H1 (cell line): ENCODE data around the gene NBEA. TPM values are rescaled to one million over a fixed set of nuclear protein-coding genes. Genes with fewer than 3 reads are reported as not detected.

Source experiments
- CTCF ChIA-PET: fragments of 300-600 bp; sonication (Branson Sonifier 250); formaldehyde crosslinking; loops from one replicate; lab custom pipeline; 2021; ENCODE audit not compliant: partially characterized antibody; lab: Charles Lee
- POLR2A ChIA-PET: fragments of 300-600 bp; sonication (Branson Sonifier 250); formaldehyde crosslinking; loops from one replicate; lab custom pipeline; 2021; ENCODE audit warnings: inconsistent platforms; ENCODE audit not compliant: partially characterized antibody; lab: Charles Lee
- DNase-seq, 2 experiments: peaks; one replicate each; pipeline versions ENCODE4 v3.0.0 to v3.0.0-alpha.2; 2010 to 2022; ENCODE audit warnings: low spot score in 2 of 2, low read depth in 1 of 2, mixed read lengths in 1 of 2
- FAIRE-seq: peaks from 2 replicates; lab custom pipeline; 2011; peaks lifted over from hg19 to GRCh38; lab: Jason Lieb, UNC
- H2AFZ ChIP-seq: 2 replicates; pipeline ENCODE4 v1.8.1; 2012; ENCODE audit warnings: low read length, inconsistent platforms
- H2AK5ac ChIP-seq: 2 replicates; pipeline ENCODE4 v1.6.1; 2013; ENCODE audit warnings: low read depth, low read length
- H2BK120ac ChIP-seq: replicated peaks from 2 replicates; pipeline ENCODE3; 2013; ENCODE audit warnings: low read depth, low read length, inconsistent platforms
- H2BK12ac ChIP-seq: 2 replicates; pipeline ENCODE4 v1.6.1; 2013; ENCODE audit warnings: low read depth, low read length
- H2BK15ac ChIP-seq: 2 replicates; pipeline ENCODE4 v1.6.1; 2013; ENCODE audit warnings: low read length
- H2BK20ac ChIP-seq: 2 replicates; pipeline ENCODE4 v1.6.1; 2013; ENCODE audit warnings: low read length
- H2BK5ac ChIP-seq: 2 replicates; pipeline ENCODE4 v1.6.1; 2013; ENCODE audit warnings: low read depth, low read length
- H3K14ac ChIP-seq: 2 replicates; pipeline ENCODE4 v1.6.1; 2013; ENCODE audit warnings: inconsistent platforms; ENCODE audit not compliant: insufficient read length
- H3K18ac ChIP-seq: 2 replicates; pipeline ENCODE4 v1.6.1; 2013; ENCODE audit warnings: low read length; ENCODE audit errors: extremely low read depth
- H3K23ac ChIP-seq: 2 replicates; pipeline ENCODE4 v1.6.1; 2013; ENCODE audit warnings: inconsistent platforms; ENCODE audit not compliant: insufficient read length
- H3K23me2 ChIP-seq: 2 replicates; pipeline ENCODE4 v1.6.1; 2013; ENCODE audit warnings: low read depth, low read length
- H3K27ac ChIP-seq: 2 replicates; pipeline ENCODE4 v1.6.1; 2011; ENCODE audit warnings: low read depth, low read length, inconsistent platforms
- H3K27me3 ChIP-seq, 4 experiments: replicated peaks in 1 of 4; 1 replicate in 1 of 4; 2 replicates in 3 of 4; pipeline versions ENCODE4 v1.6.1 to v1.8.1; 2011 to 2013; ENCODE audit warnings: low read length in 3 of 4, mild to moderate bottlenecking in 3 of 4, inconsistent platforms in 2 of 4, mixed read lengths in 2 of 4, moderate library complexity in 1 of 4; ENCODE audit not compliant: control insufficient read depth in 3 of 4, insufficient read depth in 3 of 4; ENCODE audit errors: extremely low read depth in 1 of 4
- H3K36me3 ChIP-seq, 4 experiments: 2 replicates each; pipeline versions ENCODE4 v1.6.1 to v1.8.1; 2011 to 2013; ENCODE audit warnings: mild to moderate bottlenecking in 4 of 4, low read length in 3 of 4, moderate library complexity in 2 of 4, control low read depth in 1 of 4, inconsistent platforms in 1 of 4; ENCODE audit not compliant: insufficient read depth in 4 of 4, control insufficient read depth in 2 of 4
- H3K4ac ChIP-seq: replicated peaks from 2 replicates; pipeline ENCODE3; 2013; ENCODE audit warnings: low read length, low read depth, mixed read lengths, inconsistent platforms; ENCODE audit not compliant: insufficient read length
- H3K4me1 ChIP-seq, 4 experiments: replicated peaks in 1 of 4; 1 replicate in 1 of 4; 2 replicates in 3 of 4; pipeline versions ENCODE4 v1.6.1 to v1.8.1; 2011 to 2013; ENCODE audit warnings: low read length in 3 of 4, inconsistent platforms in 2 of 4, mixed read lengths in 1 of 4; ENCODE audit not compliant: insufficient read depth in 4 of 4, control insufficient read depth in 3 of 4
- H3K4me2 ChIP-seq, 2 experiments: 2 replicates each; pipeline versions ENCODE4 v1.6.1 to v1.8.1; 2011 to 2013; ENCODE audit warnings: low read depth in 2 of 2, low read length in 2 of 2, control low read depth in 1 of 2, inconsistent platforms in 1 of 2, mild to moderate bottlenecking in 1 of 2; ENCODE audit not compliant: insufficient read depth in 1 of 2
- H3K4me3 ChIP-seq, 4 experiments: fragments of 200-600, 300-600 bp in 1 of 4; sonication (generic), shearing (Covaris generic), sonication (Bioruptor Twin) in 1 of 4; 2 replicates each; pipeline versions ENCODE4 v1.5.1 to v1.8.1; 2011 to 2016; ENCODE audit warnings: low read length in 4 of 4, low read depth in 3 of 4, control low read depth in 2 of 4, inconsistent platforms in 2 of 4, mild to moderate bottlenecking in 2 of 4, mixed read lengths in 1 of 4, moderate library complexity in 1 of 4; ENCODE audit not compliant: insufficient read depth in 2 of 4; ENCODE audit errors: extremely low read depth in 1 of 4
- H3K56ac ChIP-seq: replicated peaks from 2 replicates; pipeline ENCODE3; 2013; ENCODE audit warnings: low read depth, mild to moderate bottlenecking, mixed read lengths, low read length, inconsistent platforms; ENCODE audit not compliant: insufficient read length
- H3K79me1 ChIP-seq: 2 replicates; pipeline ENCODE4 v1.6.1; 2013; ENCODE audit warnings: low read depth, low read length, control low read depth
- H3K79me2 ChIP-seq, 2 experiments: 2 replicates each; pipeline versions ENCODE4 v1.6.1 to v1.8.1; 2012 to 2013; ENCODE audit warnings: low read length in 2 of 2, mild to moderate bottlenecking in 2 of 2, inconsistent platforms in 1 of 2; ENCODE audit not compliant: insufficient read depth in 2 of 2, control insufficient read depth in 1 of 2
- H3K9ac ChIP-seq, 4 experiments: replicated peaks in 1 of 4; 1 replicate in 1 of 4; 2 replicates in 3 of 4; pipeline versions ENCODE4 v1.6.1 to v1.8.1; 2011 to 2013; ENCODE audit warnings: low read depth in 3 of 4, low read length in 3 of 4, control low read depth in 2 of 4, mild to moderate bottlenecking in 2 of 4, moderate library complexity in 2 of 4, inconsistent platforms in 1 of 4; ENCODE audit errors: extremely low read depth in 1 of 4
- H3K9me3 ChIP-seq, 2 experiments: 2 replicates each; pipeline versions ENCODE4 v1.6.1 to v1.8.1; 2012 to 2013; ENCODE audit warnings: mild to moderate bottlenecking in 2 of 2, moderate library complexity in 2 of 2, control low read depth in 1 of 2, inconsistent platforms in 1 of 2, low read depth in 1 of 2, low read length in 1 of 2, mixed read lengths in 1 of 2; ENCODE audit not compliant: insufficient read depth in 2 of 2
- H4K20me1 ChIP-seq, 2 experiments: replicated peaks in 1 of 2; 2 replicates each; pipeline versions ENCODE3 to v1.8.1; 2011 to 2013; ENCODE audit warnings: inconsistent platforms in 2 of 2, low read length in 2 of 2, mild to moderate bottlenecking in 1 of 2; ENCODE audit not compliant: insufficient read depth in 2 of 2, control insufficient read depth in 1 of 2
- H4K5ac ChIP-seq: 2 replicates; pipeline ENCODE4 v1.6.1; 2013; ENCODE audit warnings: low read length, low read depth, mixed read lengths, inconsistent platforms; ENCODE audit not compliant: insufficient read length
- H4K8ac ChIP-seq: 2 replicates; pipeline ENCODE4 v1.8.0; 2013; ENCODE audit warnings: mild to moderate bottlenecking, moderate library complexity, low read length, inconsistent platforms; ENCODE audit not compliant: insufficient read depth; ENCODE audit errors: extremely low read depth
- H4K91ac ChIP-seq: replicated peaks from 2 replicates; pipeline ENCODE3; 2013; ENCODE audit warnings: low read length, mixed read lengths, inconsistent platforms; ENCODE audit not compliant: insufficient read length
- CBX8 ChIP-seq: fragments of 300-800, 300-1000 bp; sonication (generic); IDR thresholded peaks from 2 replicates; pipeline ENCODE4 v1.7.1; 2016; ENCODE audit warnings: low read depth, low read length, borderline replicate concordance
- HDAC2 ChIP-seq, 2 experiments: fragments of 300-600 bp in 1 of 2; sonication (generic) in 1 of 2; IDR thresholded peaks; 2 replicates each; pipeline ENCODE4 v1.6.1; 2011 to 2012; ENCODE audit warnings: low read depth in 2 of 2, low read length in 2 of 2, mild to moderate bottlenecking in 2 of 2, moderate library complexity in 2 of 2, borderline replicate concordance in 1 of 2, inconsistent platforms in 1 of 2
- PHF8 ChIP-seq: fragments of 200-600 bp; sonication (generic); conservative IDR thresholded peaks from 2 replicates; pipeline ENCODE4 v1.7.1; 2012; ENCODE audit warnings: low read depth, mild to moderate bottlenecking, inconsistent platforms, low read length, moderate library complexity
- RBBP5 ChIP-seq: IDR thresholded peaks from 2 replicates; pipeline ENCODE4 v1.7.1; 2012; ENCODE audit warnings: low read depth, mild to moderate bottlenecking, inconsistent platforms, low read length, moderate library complexity, borderline replicate concordance
- TAF7 ChIP-seq: optimal IDR thresholded peaks from 2 replicates; pipeline ENCODE3; 2011; ENCODE audit warnings: low read depth, mild to moderate bottlenecking, inconsistent platforms, low read length, moderate library complexity, borderline replicate concordance
- polyA plus RNA-seq, 7 experiments: library from polyadenylated mRNA; depleted of rRNA in 3 of 7; stranded (reverse) in 5 of 7; unstranded in 2 of 7; fragments of >200 nt in 5 of 7; fragments of 200-250 nt in 2 of 7; gene quantifications; 1 replicate in 5 of 7; 2 replicates in 1 of 7; 4 replicates in 1 of 7; pipeline versions ENCODE4 v1.2.1 to v1.2.3, GENCODE V29; 2011 to 2013; ENCODE audit warnings: missing spikeins in 2 of 7, mixed read lengths in 2 of 7
- total RNA-seq: library from RNA; stranded (reverse); fragmentation: NEBNext Ultra II Directional; extraction: Animal tissue kit (Norgen Biotek cat#: 25700); gene quantifications from 2 replicates; pipeline ENCODE4 v1.2.1, GENCODE V29; 2021

Gene NBEA
- total and polyA plus RNA-seq, 2 of the 8 experiments (the other 6 are each of a cell fraction or from before 2014, with no cell fraction given) = 14.2 to 21.5 TPM

GRCh38 chr13:35131471-35131870 lies 189.4 kb downstream of the NBEA start:
- Histone ChIP-seq H3K9me3 (no peaks in the 10 kb centered on the region), H3K79me2 (no peaks in the 10 kb centered on the region), H2AK5ac (no peak overlapping the region), H4K8ac (no peak overlapping the region), H3K23ac (no peak overlapping the region), H2BK120ac (no peak overlapping the region), H2BK20ac (no peak overlapping the region), H3K36me3 (no peaks in the 10 kb centered on the region), H3K4me1 (no peaks in the 10 kb centered on the region), H3K4me3 (no peak overlapping the region), H2AFZ (no peak overlapping the region), H3K56ac (no peak overlapping the region), H4K20me1 (no peaks in the 10 kb centered on the region), H3K27ac (no peak overlapping the region), H3K4ac (no peak overlapping the region), H4K5ac (no peak overlapping the region), H3K79me1 (no peaks in the 10 kb centered on the region), H2BK5ac (no peak overlapping the region), H3K9ac (no peak overlapping the region), H2BK15ac (no peak overlapping the region), H2BK12ac (no peak overlapping the region), H3K4me2 (no peak overlapping the region), H3K14ac (no peak overlapping the region), H3K27me3 (no peaks in the 10 kb centered on the region), H3K23me2 (no peaks in the 10 kb centered on the region), H3K18ac (no peak overlapping the region), H4K91ac (no peak overlapping the region)
- ChIA-PET POLR2A (no interaction called here), CTCF (no interaction called here)
- no peak for TF ChIP-seq TAF7
- no peak for TF ChIP-seq RBBP5
- no peak for TF ChIP-seq CBX8
- TF ChIP-seq HDAC2 (IDR thresholded peaks at IDR 0.05; ENCODE audit: borderline replicate concordance in 1 of 2, low read depth in 2 of 2, low read length in 2 of 2) = no peak
- TF ChIP-seq PHF8 = no peak
- no peak for FAIRE-seq
- no peak for DNase-seq
